K562 (cell line): ENCODE measurements around the gene NTN1. TPM values are rescaled to one million over a fixed set of nuclear protein-coding genes. Genes with fewer than 3 reads are reported as not detected.

Source experiments
- ATAC-seq: fragments of 200-7000 bp; cut with Tn5 transposase; 3 replicates; pipeline ENCODE4 v1.9.1; 2020; ENCODE audit warnings: moderate library complexity
- BruUV-seq: library from RNA; stranded (reverse); fragments of 400-500 nt; replicated peaks from 2 replicates; lab custom pipeline; 2021; lab: Mats Ljungman, UMichigan
- CTCF ChIA-PET: fragments of 300-600 bp; formaldehyde crosslinking; extraction: SDS; loops from one replicate; lab custom pipeline; 2021; ENCODE audit warnings: low intra/inter-chr PET ratio; lab: Yijun Ruan, JAX
- POLR2A ChIA-PET: fragments of 300-600, 350-650 bp; sonication (Branson Sonifier 250); formaldehyde crosslinking; extraction: SDS; loops from one replicate; lab custom pipeline; 2021; ENCODE audit warnings: antibody characterized with exemption, inconsistent platforms; lab: Yijun Ruan, JAX
- DNase-seq, 4 experiments: peaks; one replicate each; pipeline versions ENCODE4 v3.0.0 to v3.0.0-alpha.2; 2011 to 2018; ENCODE audit warnings: low spot score in 3 of 4, mixed read lengths in 3 of 4; ENCODE audit errors: extremely low read depth in 1 of 4
- FAIRE-seq: peaks from 2 replicates; lab custom pipeline; 2011; peaks lifted over from hg19 to GRCh38; lab: Jason Lieb, UNC
- H2AFZ ChIP-seq: 2 replicates; pipeline ENCODE4 v1.6.0; 2011; ENCODE audit warnings: low read depth, low read length, control low read depth, inconsistent platforms
- H3K27ac ChIP-seq: fragments of 200-600 bp; 3 replicates; pipeline ENCODE4 v1.8.0; 2011; ENCODE audit warnings: low read depth, mild to moderate bottlenecking, control low read depth, inconsistent platforms, low read length, moderate library complexity, mixed read lengths; ENCODE audit errors: extremely low read depth
- H3K27me3 ChIP-seq, 2 experiments: fragments of 300-600 bp in 1 of 2; 2 replicates in 1 of 2; 3 replicates in 1 of 2; pipeline versions ENCODE4 v1.6.0 to v1.8.0; 2011; ENCODE audit warnings: inconsistent platforms in 2 of 2, low read length in 2 of 2, mild to moderate bottlenecking in 1 of 2, mixed read lengths in 1 of 2, moderate library complexity in 1 of 2; ENCODE audit not compliant: control insufficient read depth in 2 of 2, insufficient read depth in 2 of 2
- H3K36me3 ChIP-seq: fragments of 300-600 bp; 3 replicates; pipeline ENCODE4 v1.8.0; 2011; ENCODE audit warnings: mild to moderate bottlenecking, low read length, inconsistent platforms; ENCODE audit not compliant: control insufficient read depth, insufficient read depth
- H3K4me1 ChIP-seq, 2 experiments: fragments of 200-600 bp in 1 of 2; replicated peaks in 1 of 2; 2 replicates in 1 of 2; 3 replicates in 1 of 2; pipeline versions ENCODE4 v1.5.1 to v1.8.0; 2011; ENCODE audit warnings: inconsistent platforms in 2 of 2, low read length in 2 of 2, mild to moderate bottlenecking in 1 of 2, mixed read lengths in 1 of 2, moderate library complexity in 1 of 2; ENCODE audit not compliant: control insufficient read depth in 2 of 2, insufficient read depth in 2 of 2
- H3K4me2 ChIP-seq: 2 replicates; pipeline ENCODE4 v1.6.1; 2011; ENCODE audit warnings: low read length, control low read depth, inconsistent platforms, mixed read lengths; ENCODE audit not compliant: insufficient read depth
- H3K4me3 ChIP-seq: fragments of 200-600 bp; sonication (generic), shearing (Covaris generic); 2 replicates; pipeline ENCODE4 v1.5.1; 2016; ENCODE audit warnings: control low read depth, inconsistent platforms
- H3K79me2 ChIP-seq: fragments of 200-600 bp; 3 replicates; pipeline ENCODE4 v1.8.0; 2011; ENCODE audit warnings: low read length, inconsistent platforms; ENCODE audit not compliant: control insufficient read depth, insufficient read depth
- H3K9ac ChIP-seq, 2 experiments: 2 replicates each; pipeline versions ENCODE4 v1.6.0 to v1.6.1; 2011; ENCODE audit warnings: low read depth in 2 of 2, low read length in 2 of 2, control low read depth in 1 of 2, inconsistent platforms in 1 of 2, mild to moderate bottlenecking in 1 of 2, mixed read lengths in 1 of 2; ENCODE audit not compliant: insufficient read depth in 1 of 2
- H3K9me1 ChIP-seq: one replicate; pipeline ENCODE4 v1.6.0; 2011; ENCODE audit warnings: inconsistent platforms, mild to moderate bottlenecking, low read length, moderate library complexity; ENCODE audit not compliant: control insufficient read depth, insufficient read depth
- H3K9me3 ChIP-seq: replicated peaks from 2 replicates; pipeline ENCODE4 v1.5.1; 2011; ENCODE audit warnings: low read depth, low read length, inconsistent platforms; ENCODE audit not compliant: control insufficient read depth, insufficient read depth
- H4K20me1 ChIP-seq: replicated peaks from 2 replicates; pipeline ENCODE4 v1.6.1; 2011; ENCODE audit warnings: low read length, inconsistent platforms, mixed read lengths; ENCODE audit not compliant: control insufficient read depth, insufficient read depth
- GTF2B ChIP-seq: IDR thresholded peaks from 2 replicates; pipeline ENCODE4 v1.6.1; 2011; ENCODE audit not compliant: insufficient read length; ENCODE audit errors: extremely low read depth
- LCOR ChIP-seq: sonication (generic); formaldehyde crosslinking; IDR thresholded peaks from 2 replicates; pipeline ENCODE4 v1.8.0; 2022; ENCODE audit warnings: mild to moderate bottlenecking, missing genetic modification reagents
- NFATC3 ChIP-seq: fragments of 450-650 bp; IDR thresholded peaks from 2 replicates; pipeline ENCODE4 v1.6.1; 2017; ENCODE audit warnings: mild to moderate bottlenecking
- PRMT5 ChIP-seq: sonication (generic); formaldehyde crosslinking; IDR thresholded peaks from 2 replicates; pipeline ENCODE4 v1.5.0; 2020; ENCODE audit warnings: missing genetic modification reagents
- PYGO2 ChIP-seq: fragments of 450-650 bp; IDR thresholded peaks from 2 replicates; pipeline ENCODE4 v1.6.1; 2016; ENCODE audit warnings: mild to moderate bottlenecking, missing genetic modification characterization, moderate library complexity, missing compliant biosample characterization
- TEAD1 ChIP-seq, 2 experiments: fragments of 450-650 bp in 1 of 2; sonication (generic) in 1 of 2; formaldehyde crosslinking; IDR thresholded peaks; 2 replicates each; pipeline versions ENCODE4 v1.4.0 to v1.8.0; 2020 to 2022; ENCODE audit warnings: mild to moderate bottlenecking in 2 of 2, missing genetic modification reagents in 1 of 2
- TOE1 ChIP-seq, 2 experiments: fragments of 450-650 bp in 1 of 2; sonication (generic) in 1 of 2; formaldehyde crosslinking in 1 of 2; IDR thresholded peaks; 2 replicates each; pipeline versions ENCODE4 v1.7.1 to v1.8.0; 2016 to 2022; ENCODE audit warnings: borderline replicate concordance in 2 of 2, mild to moderate bottlenecking in 2 of 2, antibody characterized with exemption in 1 of 2, inconsistent platforms in 1 of 2, low read depth in 1 of 2, missing genetic modification reagents in 1 of 2, moderate library complexity in 1 of 2
- ZNF79 ChIP-seq: fragments of 250-450 bp; sonication (Bioruptor Pico); IDR thresholded peaks from 2 replicates; pipeline ENCODE4 v1.4.0; 2020; ENCODE audit warnings: low read depth, mild to moderate bottlenecking, moderate library complexity
- WGBS: fragments of 100-300 bp; shearing (Covaris generic); methylation state at CpG from one replicate; pipeline ENCODE4 v1.1.6; 2016; ENCODE audit warnings: low coverage, mixed read lengths; ENCODE audit not compliant: insufficient coverage; ENCODE audit errors: missing lambda C conversion rate; 5-methylcytosine and 5-hydroxymethylcytosine counted together
- in situ Hi-C: fragments of 300-500 bp; cut with MboI; formaldehyde crosslinking; loops from 4 replicates; pipeline ENCODE4 v1.15.0; 2018; ENCODE audit warnings: inconsistent platforms, mixed read lengths
- intact Hi-C: fragments of 100-400 bp; cut with micrococcal nuclease; formaldehyde crosslinking; loops from 2 replicates; pipeline ENCODE4 v1.14.2; 2022
- polyA plus RNA-seq, 8 experiments: library from polyadenylated mRNA; depleted of rRNA in 4 of 8; stranded (reverse) in 5 of 8; unstranded in 3 of 8; fragments of >200 nt; fragmentation: Nextera tagmentation in 2 of 8; fragmentation: Illumina TruSeq in 1 of 8; extraction: Ambion mirVana in 2 of 8; extraction: Trizol in 1 of 8; gene quantifications; 2 replicates each; pipeline versions ENCODE4 v1.2.1 to v1.2.3, GENCODE V29; 2011 to 2014; ENCODE audit warnings: inconsistent platforms in 1 of 8, missing spikeins in 1 of 8
- total RNA-seq, 7 experiments: library from RNA; depleted of rRNA in 6 of 7; stranded (reverse); fragments of >200 nt in 6 of 7; fragmentation: Illumina TruSeq in 2 of 7; extraction: Trizol in 2 of 7; gene quantifications; 2 replicates each; pipeline versions ENCODE4 v1.2.1 to v1.2.3, GENCODE V29; 2011 to 2021; ENCODE audit warnings: low replicate concordance in 1 of 7

The NTN1 gene
- total and polyA plus RNA-seq, 9 of the 15 experiments (the other 6 are each of a cell fraction or from before 2014, with no cell fraction given): 0.02 TPM; not detected in 8

- no peaks in the 10 kb centered on the region for H3K36me3 ChIP-seq
- H3K4me1 ChIP-seq: no peaks in the 10 kb centered on the region
- in situ Hi-C loops: no loop called here
- no peaks in the 10 kb centered on the region for H3K9me1 ChIP-seq
- CTCF ChIA-PET: no interaction called here
- FAIRE-seq (no peak), DNase-seq (no peak), ATAC-seq (no peak)
- POLR2A ChIA-PET: no interaction called here
- no peak for TF ChIP-seq GTF2B
- TF ChIP-seq TOE1 (IDR thresholded peaks at IDR 0.05; ENCODE audit: borderline replicate concordance): no peak
- no peak for TF ChIP-seq TOE1 (CRISPR knock-in tag; IDR thresholded peaks at IDR 0.05; ENCODE audit: borderline replicate concordance, low read depth)
- no peak for TF ChIP-seq PYGO2
- no peak overlapping the region for H3K9ac ChIP-seq
- 0% methylated on average over 10 of the region's 12 CpGs for WGBS
- H3K9me3 ChIP-seq: no peaks in the 10 kb centered on the region
- no peaks in the 10 kb centered on the region for H4K20me1 ChIP-seq
- no peak overlapping the region for H2AFZ ChIP-seq
- H3K4me3 ChIP-seq: no peak overlapping the region
- H3K27me3 ChIP-seq: peaks cover 2 to 18% of the 10 kb centered on the region in 2 experiments; a peak in 2 of 5 replicates
- no peaks in the 10 kb centered on the region for H3K79me2 ChIP-seq
- no TSS peak for BruUV-seq
- intact Hi-C loops: no loop called here
- H3K27ac ChIP-seq: no peak overlapping the region
- no peak overlapping the region for H3K4me2 ChIP-seq
Measured at GRCh38 chr17:9056566-9056965, 35.3 kb downstream of the NTN1 start.

- FAIRE-seq (no peak), DNase-seq (no peak)
- H2AFZ ChIP-seq: no peak overlapping the region
- CTCF ChIA-PET: no interaction called here
- H3K36me3 ChIP-seq: no peaks in the 10 kb centered on the region
- no TSS peak for BruUV-seq
- no peak overlapping the region for H3K4me3 ChIP-seq
- H3K9me1 ChIP-seq: no peaks in the 10 kb centered on the region
- peaks cover 2 to 18% of the 10 kb centered on the region in 2 experiments; a peak in 2 of 5 replicates for H3K27me3 ChIP-seq
- H3K27ac ChIP-seq: no peak overlapping the region
- no peaks in the 10 kb centered on the region for H3K9me3 ChIP-seq
- no peaks in the 10 kb centered on the region for H3K79me2 ChIP-seq
- in situ Hi-C loops (no loop called here), intact Hi-C loops (no loop called here)
- TF ChIP-seq PRMT5 (CRISPR knock-in tag): no peak
- no peak for TF ChIP-seq TEAD1 (CRISPR knock-in tag; IDR thresholded peaks at IDR 0.05)
- TF ChIP-seq ZNF79 (CRISPR knock-in tag): no peak
- no peak for TF ChIP-seq NFATC3
- no peak for TF ChIP-seq LCOR (CRISPR knock-in tag)
- TF ChIP-seq, all 486 proteins: peak for 0
- POLR2A ChIA-PET: no interaction called here
- no peaks in the 10 kb centered on the region for H3K4me1 ChIP-seq
- ATAC-seq: no peak
- H4K20me1 ChIP-seq: no peaks in the 10 kb centered on the region
- no peak overlapping the region for H3K9ac ChIP-seq
- no peak overlapping the region for H3K4me2 ChIP-seq
- WGBS: 5% methylated on average over 5 of the region's 7 CpGs
Measured at GRCh38 chr17:9057310-9057709, 36.0 kb downstream of the NTN1 start.
